MCF 10A (cell line): ENCODE results near the gene GULP1. TPM values are rescaled to one million over a fixed set of nuclear protein-coding genes. Genes with fewer than 3 reads are reported as not detected.

Experiments used
- BruUV-seq: library from RNA; stranded (reverse); fragments of 400-500 nt; replicated peaks from 2 replicates; lab custom pipeline; 2021; lab: Mats Ljungman, UMichigan
- CTCF ChIA-PET: fragments of 300-600 bp; sonication (Branson Sonifier 250); formaldehyde crosslinking; extraction: SDS; loops from one replicate; lab custom pipeline; 2021; ENCODE audit warnings: antibody characterized with exemption, inconsistent platforms; lab: Yijun Ruan, JAX
- POLR2A ChIA-PET: fragments of 300-600, 350-650 bp; sonication (Branson Sonifier 250); formaldehyde crosslinking; extraction: SDS; loops from one replicate; lab custom pipeline; 2020; ENCODE audit warnings: antibody characterized with exemption, inconsistent platforms; lab: Yijun Ruan, JAX
- DNase-seq: peaks from one replicate; pipeline ENCODE4 v3.0.0-alpha.2; 2018; ENCODE audit not compliant: unreplicated experiment
- H3K27ac Mint-ChIP-seq: one replicate; pipeline ENCODE4 v1.8.0; 2022; ENCODE audit warnings: mild to moderate bottlenecking, low read depth, mixed read lengths; ENCODE audit not compliant: unreplicated experiment
- H3K27me3 Mint-ChIP-seq: one replicate; pipeline ENCODE4 v1.8.0; 2022; ENCODE audit warnings: mixed read lengths; ENCODE audit not compliant: insufficient read depth, unreplicated experiment
- H3K36me3 Mint-ChIP-seq: one replicate; pipeline ENCODE4 v1.8.0; 2022; ENCODE audit warnings: mild to moderate bottlenecking, moderate library complexity, mixed read lengths; ENCODE audit not compliant: insufficient read depth, unreplicated experiment
- H3K4me1 Mint-ChIP-seq: one replicate; pipeline ENCODE4 v1.8.0; 2022; ENCODE audit warnings: mixed read lengths; ENCODE audit not compliant: insufficient read depth, unreplicated experiment
- H3K4me3 Mint-ChIP-seq: one replicate; pipeline ENCODE4 v1.8.0; 2022; ENCODE audit warnings: mild to moderate bottlenecking, moderate library complexity, mixed read lengths; ENCODE audit not compliant: unreplicated experiment
- H3K9me3 Mint-ChIP-seq: one replicate; pipeline ENCODE4 v1.8.0; 2022; ENCODE audit warnings: mixed read lengths; ENCODE audit not compliant: unreplicated experiment
- CTCF ChIP-seq: fragments of 200-600 bp; IDR thresholded peaks from one replicate; pipeline ENCODE4 v1.8.0; 2022; ENCODE audit warnings: antibody characterized with exemption, mild to moderate bottlenecking; ENCODE audit not compliant: unreplicated experiment
- intact Hi-C: fragments of 100-400 bp; cut with micrococcal nuclease; formaldehyde crosslinking; loops from 2 replicates; pipeline ENCODE4 v1.14.1; 2022
- total RNA-seq: library from RNA; stranded (reverse); gene quantifications from 2 replicates; pipeline ENCODE4 v1.2.3, GENCODE V29; 2022

GULP1 gene
- total RNA-seq, 1 experiment from 2014 or later, result 4.2 TPM

- no peaks in the 10 kb centered on the region for H3K4me1 Mint-ChIP-seq
- POLR2A ChIA-PET, result interaction anchor here (0.9 kb wide), 1 partner anchor 412 kb away, joined by 4 read pairs; no protein-coding TSS in a partner anchor
- H3K27me3 Mint-ChIP-seq, result no peaks in the 10 kb centered on the region
- no peak for DNase-seq
- H3K36me3 Mint-ChIP-seq, result no peaks in the 10 kb centered on the region
- TF ChIP-seq CTCF, result no peak
- H3K4me3 Mint-ChIP-seq, result no peak overlapping the region
- CTCF ChIA-PET, result interaction anchor here (0.6 kb wide), 1 partner anchor 403 kb away, joined by 3 read pairs; no protein-coding TSS in a partner anchor
- no peak overlapping the region for H3K27ac Mint-ChIP-seq
- no peaks in the 10 kb centered on the region for H3K9me3 Mint-ChIP-seq
- BruUV-seq, result no TSS peak
- intact Hi-C loops, result no loop called here
Observed at GRCh38 chr2:188572592-188572991, 280.9 kb downstream of the GULP1 start.

- no TSS peak for BruUV-seq
- CTCF ChIA-PET, result interaction anchor here (0.6 kb wide), 2 partner anchors 618 to 1603 kb away, joined by 3 read pairs; no protein-coding TSS in a partner anchor
- Mint-ChIP-seq H3K27me3 (no peaks in the 10 kb centered on the region), H3K36me3 (no peaks in the 10 kb centered on the region), H3K4me3 (no peak overlapping the region), H3K4me1 (no peaks in the 10 kb centered on the region), H3K27ac (no peak overlapping the region), H3K9me3 (no peaks in the 10 kb centered on the region)
- no peak for DNase-seq
- POLR2A ChIA-PET, result interaction anchor here (0.9 kb wide), 1 partner anchor 411 kb away, joined by 4 read pairs; no protein-coding TSS in a partner anchor
- TF ChIP-seq CTCF, result no peak
- intact Hi-C loops, result no loop called here
Observed at GRCh38 chr2:188573453-188573852, 281.8 kb downstream of the GULP1 start.

- POLR2A ChIA-PET, result no interaction called here
- no TSS peak for BruUV-seq
- DNase-seq, result no peak
- Mint-ChIP-seq H3K27ac (no peak overlapping the region), H3K27me3 (no peaks in the 10 kb centered on the region), H3K4me1 (no peaks in the 10 kb centered on the region), H3K9me3 (no peaks in the 10 kb centered on the region), H3K36me3 (no peaks in the 10 kb centered on the region), H3K4me3 (no peak overlapping the region)
- no peak for TF ChIP-seq CTCF
- intact Hi-C loops, result no loop called here
- CTCF ChIA-PET, result no interaction called here
Observed at GRCh38 chr2:188576006-188576405, 284.3 kb downstream of the GULP1 start.

- ChIA-PET POLR2A (no interaction called here), CTCF (no interaction called here)
- H3K4me3 Mint-ChIP-seq, result no peak overlapping the region
- H3K27me3 Mint-ChIP-seq, result no peaks in the 10 kb centered on the region
- no peaks in the 10 kb centered on the region for H3K9me3 Mint-ChIP-seq
- H3K36me3 Mint-ChIP-seq, result no peaks in the 10 kb centered on the region
- no peak for DNase-seq
- intact Hi-C loops, result no loop called here
- H3K4me1 Mint-ChIP-seq, result no peaks in the 10 kb centered on the region
- no peak for TF ChIP-seq CTCF
- BruUV-seq, result no TSS peak
- no peak overlapping the region for H3K27ac Mint-ChIP-seq
Observed at GRCh38 chr2:188576651-188577050, 285.0 kb downstream of the GULP1 start.
